GM12891 (cell line): ENCODE measurements around the gene OLA1.

ENCODE experiments used
- POLR2A ChIP-seq: IDR thresholded peaks from 2 replicates; pipeline ENCODE4 v1.6.1; 2011; ENCODE audit warnings: low read depth, low read length, control low read depth
- POLR2AphosphoS5 ChIP-seq: IDR thresholded peaks from 2 replicates; pipeline ENCODE4 v1.6.1; 2011; ENCODE audit warnings: low read depth, low read length, control low read depth
- SPI1 ChIP-seq: IDR thresholded peaks from 2 replicates; pipeline ENCODE4 v1.6.1; 2011; ENCODE audit warnings: low read depth, low read length, control low read depth
- TAF1 ChIP-seq: IDR thresholded peaks from 2 replicates; pipeline ENCODE4 v1.6.1; 2011; ENCODE audit warnings: low read depth, low read length, control low read depth

GRCh38 chr2:174024524-174025270 lies 223.6 kb downstream of the OLA1 start:
- TF ChIP-seq TAF1, result no peak
- no peak for TF ChIP-seq POLR2AphosphoS5
- no peak for TF ChIP-seq SPI1
- no peak for TF ChIP-seq POLR2A
